Measurements from ENCODE around the gene PLK5. TPM values are rescaled to one million over a fixed set of nuclear protein-coding genes. Genes with fewer than 3 reads are reported as not detected.

PLK5 gene
- total and polyA plus RNA-seq, 2 experiments from 2014 or later: 0.97 to 1.2 TPM

- H3K27me3 Mint-ChIP-seq (ENCODE audit: insufficient read depth, low read depth, poor library complexity): peaks cover 33% of the 10 kb centered on the region
- H3K4me2 ChIP-seq: peak overlapping the region; percentile 67
These were observed 15.4 kb upstream of the PLK5 start for GRCh38 chr19:1508507-1508856.

More at GRCh38 chr19:1508507-1508856, 15.4 kb upstream of the PLK5 start:
- DNase-seq (ENCODE audit: low spot score): no peak
- no peaks in the 10 kb centered on the region for H3K79me2 ChIP-seq (replicated peaks; ENCODE audit: insufficient read depth)
- H3K4me1 Mint-ChIP-seq: peaks cover 2% of the 10 kb centered on the region
- H3K36me3 ChIP-seq (ENCODE audit: insufficient read depth): no peaks in the 10 kb centered on the region
- H2AFZ ChIP-seq: peak overlapping the region; percentile 86
- peaks cover 9% of the 10 kb centered on the region; the same call in 1 of the 2 replicates for H3F3A ChIP-seq (replicated peaks; ENCODE audit: low read depth)
- H3K9me2 ChIP-seq (ENCODE audit: insufficient read depth): no peaks in the 10 kb centered on the region
- no peaks in the 10 kb centered on the region for H3K36me3 Mint-ChIP-seq (ENCODE audit: low read depth)
- no peaks in the 10 kb centered on the region for H4K20me1 ChIP-seq (replicated peaks; ENCODE audit: insufficient read depth)
- H3K4me3 ChIP-seq: peak overlapping the region; percentile 49
- H3K4me3 Mint-ChIP-seq: peak overlapping the region; percentile 95
- no peak for TF ChIP-seq STAT1 (IDR thresholded peaks at IDR 0.05; ENCODE audit: unreplicated experiment)
- no peak for TF ChIP-seq EZH2 (IDR thresholded peaks at IDR 0.05; ENCODE audit: low read depth, unreplicated experiment)
- TF ChIP-seq, protein P1, sequence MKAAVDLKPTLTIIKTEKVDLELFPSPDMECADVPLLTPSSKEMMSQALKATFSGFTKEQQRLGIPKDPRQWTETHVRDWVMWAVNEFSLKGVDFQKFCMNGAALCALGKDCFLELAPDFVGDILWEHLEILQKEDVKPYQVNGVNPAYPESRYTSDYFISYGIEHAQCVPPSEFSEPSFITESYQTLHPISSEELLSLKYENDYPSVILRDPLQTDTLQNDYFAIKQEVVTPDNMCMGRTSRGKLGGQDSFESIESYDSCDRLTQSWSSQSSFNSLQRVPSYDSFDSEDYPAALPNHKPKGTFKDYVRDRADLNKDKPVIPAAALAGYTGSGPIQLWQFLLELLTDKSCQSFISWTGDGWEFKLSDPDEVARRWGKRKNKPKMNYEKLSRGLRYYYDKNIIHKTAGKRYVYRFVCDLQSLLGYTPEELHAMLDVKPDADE (IDR thresholded peaks at IDR 0.05): no peak
- TF ChIP-seq REST (IDR thresholded peaks at IDR 0.05; ENCODE audit: unreplicated experiment): no peak
- TF ChIP-seq POLR2AphosphoS5 (IDR thresholded peaks at IDR 0.05; ENCODE audit: low read depth): no peak
- no peak for TF ChIP-seq NANOG (IDR thresholded peaks at IDR 0.05; ENCODE audit: borderline replicate concordance)
- TF ChIP-seq CREB1 (CRISPR knock-in tag; IDR thresholded peaks at IDR 0.05; ENCODE audit: low read depth): no peak
- TF ChIP-seq JUNB (IDR thresholded peaks at IDR 0.05; ENCODE audit: unreplicated experiment): no peak
- TF ChIP-seq ZNF331 (CRISPR knock-in tag; IDR thresholded peaks at IDR 0.05; ENCODE audit: low read depth): no peak
- TF ChIP-seq ZNF114 (CRISPR knock-in tag; IDR thresholded peaks at IDR 0.05): no peak
- peaks cover 11% of the 10 kb centered on the region; the same call in 2 of the 3 replicates for H3K9me3 Mint-ChIP-seq
- no peak for ATAC-seq
- no peaks in the 10 kb centered on the region for H3K4me1 ChIP-seq (ENCODE audit: insufficient read depth)
- no peak overlapping the region for H3K27ac ChIP-seq (ENCODE audit: low read depth)
- no peak overlapping the region for H3K27ac Mint-ChIP-seq
- peaks cover 13% of the 10 kb centered on the region; the same call in 1 of the 2 replicates for H3K27me3 ChIP-seq (ENCODE audit: insufficient read depth)

Data from GM23338 (cell line).